Transverse colon (tissue), 4 donors: ENCODE results near the gene MFAP1. TPM values are rescaled to one million over a fixed set of nuclear protein-coding genes. Genes with fewer than 3 reads are reported as not detected.

Experiments used
- DNase-seq: peaks from one replicate; pipeline ENCODE4 v3.0.0-alpha.2; 2019
- H3K27ac ChIP-seq, 4 donors: fragments of 200-600 bp; sonication (generic); 2 replicates each; pipeline ENCODE4 v1.5.1; 2016 to 2018; ENCODE audit warnings: inconsistent platforms in 4 of 4
- H3K27me3 ChIP-seq: fragments of 200-600 bp; sonication (generic); 2 replicates; pipeline ENCODE4 v1.5.1; 2017; ENCODE audit warnings: inconsistent platforms
- H3K36me3 ChIP-seq, 4 donors: fragments of 200-600 bp; sonication (generic); 2 replicates each; pipeline ENCODE4 v1.5.1; 2017 to 2019; ENCODE audit warnings: inconsistent platforms in 4 of 4
- H3K4me1 ChIP-seq, 4 donors: fragments of 200-600 bp; sonication (generic); 2 replicates each; pipeline ENCODE4 v1.5.1; 2017 to 2020; ENCODE audit warnings: inconsistent platforms in 4 of 4
- H3K4me3 ChIP-seq, 4 donors: fragments of 200-600 bp; sonication (generic); 1 replicate in 1 of 4; 2 replicates in 3 of 4; pipeline versions ENCODE4 v1.5.1 to v1.6.1; 2017 to 2019; ENCODE audit warnings: inconsistent platforms in 4 of 4
- H3K9me3 ChIP-seq, 2 donors: fragments of 200-600 bp; sonication (generic); 2 replicates each; pipeline ENCODE4 v1.5.1; 2017 to 2019; ENCODE audit warnings: inconsistent platforms in 2 of 2
- CTCF ChIP-seq, 5 experiments: fragments of 200-600 bp in 3 of 5; fragments of 450-650 bp in 2 of 5; sonication (generic) in 3 of 5; IDR thresholded peaks; 1 replicate in 2 of 5; 2 replicates in 3 of 5; pipeline ENCODE4 v1.5.1; 2016 to 2017; ENCODE audit warnings: antibody characterized with exemption in 5 of 5, inconsistent platforms in 3 of 5, mild to moderate bottlenecking in 2 of 5, moderate library complexity in 1 of 5
- EP300 ChIP-seq: sonication (generic); formaldehyde crosslinking; IDR thresholded peaks from one replicate; pipeline ENCODE4 v1.6.1; 2017; ENCODE audit warnings: antibody characterized with exemption, low read depth
- POLR2A ChIP-seq: fragments of 450-650 bp; IDR thresholded peaks from one replicate; pipeline ENCODE4 v1.6.1; 2016; ENCODE audit warnings: antibody characterized with exemption, mild to moderate bottlenecking, moderate library complexity
- POLR2AphosphoS5 ChIP-seq, 3 donors: sonication (generic); formaldehyde crosslinking; IDR thresholded peaks; one replicate each; pipeline ENCODE4 v1.6.1; 2016; ENCODE audit warnings: antibody characterized with exemption in 3 of 3
- WGBS, 2 donors: methylation state at CpG; one replicate each; pipeline ENCODE4 v1.1.5; 2018; ENCODE audit warnings: low coverage in 1 of 2; 5-methylcytosine and 5-hydroxymethylcytosine counted together
- in situ Hi-C, 4 donors: fragments of 200-750 bp; cut with MboI; loops; one replicate each; pipeline versions ENCODE4 v1.15.0 to v1.15.1; 2017; ENCODE audit warnings: low sequenced_read_pairs in 3 of 4, low pct_ligation_motif_present in 1 of 4, low pct_unique_long_range_greater_than_20kb in 1 of 4
- intact Hi-C: fragments of 100-400 bp; cut with DNase I; formaldehyde crosslinking; loops from one replicate; pipeline ENCODE4 v1.15.1; 2023; ENCODE audit warnings: low total_unique reads
- total RNA-seq, 4 donors: library from RNA; depleted of rRNA; stranded (reverse); fragments of >200 nt; gene quantifications; one replicate each; pipeline ENCODE4 v1.1.0, GENCODE V29; 2016

The MFAP1 gene
- total RNA-seq, 4 donors from 2014 or later = 9.8 to 32.9 (median 16.3) TPM

- in situ Hi-C loops = loop anchor here in 1 of 4 donors (25.0 kb wide), 1 partner anchor 289 kb away; the partner anchor contains the start of gene TP53BP1
- Histone ChIP-seq H3K27ac (peak within 1 kb of the TSS; percentile 88 to 97 (median 92)), H3K9me3 (no peaks in the 10 kb centered on the region), H3K4me3 (peak within 1 kb of the TSS; percentile 44 to 81 (median 72)), H3K4me1 (peaks cover 0 to 26% (median 15%) of the 10 kb centered on the region in 4 donors), H3K27me3 (no peaks in the 10 kb centered on the region), H3K36me3 (peaks cover 0 to 18% (median 8%) of the 10 kb centered on the region in 4 donors)
- intact Hi-C loops = no loop called here
- WGBS, 2 donors = 0% methylated on average over 28 of the region's 41 CpGs; no CpG with 5 or more reads in 1 of the 2 donors
- TF ChIP-seq CTCF (IDR thresholded peaks at IDR 0.05) (no peak), EP300 (no peak), POLR2AphosphoS5 (IDR thresholded peaks at IDR 0.05) (peak; percentile 93 to 95 (median 94)), POLR2A (peak; percentile 95)
- peak; percentile 91 for DNase-seq
These were observed 47.7 kb downstream of the MFAP1 start, which contains the start of gene ELL3 for GRCh38 chr15:43776718-43777266. ELL3 (minus strand) TSS chr15:43776966; CDS start chr15:43776901, 65 bp downstream.

- H3K4me3 ChIP-seq = peak overlapping the region; percentile 44 to 81 (median 72)
- peaks cover 0 to 23% (median 11%) of the 10 kb centered on the region in 4 donors for H3K36me3 ChIP-seq
- in situ Hi-C loops (loop anchor here in 1 of 4 donors (25.0 kb wide), 1 partner anchor 289 kb away; the partner anchor contains the start of gene TP53BP1), intact Hi-C loops (no loop called here)
- H3K27ac ChIP-seq = peak overlapping the region; percentile 88 to 97 (median 92)
- no peak for TF ChIP-seq POLR2AphosphoS5 (IDR thresholded peaks at IDR 0.05)
- no peak for TF ChIP-seq POLR2A
- no peak for TF ChIP-seq EP300
- WGBS, 2 donors = 27% methylated on average over 35 of the region's 35 CpGs; no CpG with 5 or more reads in 1 of the 2 donors
- peaks cover 0 to 31% (median 17%) of the 10 kb centered on the region in 4 donors for H3K4me1 ChIP-seq
- H3K27me3 ChIP-seq = no peaks in the 10 kb centered on the region
- DNase-seq = peak; percentile 60
- H3K9me3 ChIP-seq = no peaks in the 10 kb centered on the region
These were observed 48.3 kb downstream of the MFAP1 start for GRCh38 chr15:43776101-43776717.

GRCh38 chr15:43775411-43775965 is 49.0 kb downstream of the MFAP1 start:
- no peaks in the 10 kb centered on the region for H3K27me3 ChIP-seq
- no peaks in the 10 kb centered on the region for H3K9me3 ChIP-seq
- peak overlapping the region; percentile 88 to 97 (median 92) for H3K27ac ChIP-seq
- in situ Hi-C loops = loop anchor here in 1 of 4 donors (25.0 kb wide), 1 partner anchor 288 kb away; the partner anchor contains the start of gene TP53BP1
- peak; percentile 89 for DNase-seq
- peak; percentile 27 to 82 (median 52) for TF ChIP-seq CTCF (IDR thresholded peaks at IDR 0.05)
- TF ChIP-seq POLR2A = peak; percentile 77
- no peak for TF ChIP-seq EP300
- TF ChIP-seq POLR2AphosphoS5 (IDR thresholded peaks at IDR 0.05) = peak; percentile 56 to 92 (median 82)
- intact Hi-C loops = no loop called here
- peaks cover 0 to 33% (median 17%) of the 10 kb centered on the region in 4 donors for H3K4me1 ChIP-seq
- peak overlapping the region in 3 of 4 donors; percentile 44 to 81 (median 74) for H3K4me3 ChIP-seq
- peaks cover 0 to 30% (median 14%) of the 10 kb centered on the region in 4 donors for H3K36me3 ChIP-seq
- 42% methylated on average over 1 of the region's 1 CpG; no CpG with 5 or more reads in 1 of the 2 donors for WGBS, 2 donors

- 81 to 83% methylated on average over 4 of the region's 4 CpGs for WGBS, 2 donors
- peaks cover 0 to 39% (median 19%) of the 10 kb centered on the region in 4 donors for H3K36me3 ChIP-seq
- DNase-seq = no peak
- TF ChIP-seq POLR2AphosphoS5 (IDR thresholded peaks at IDR 0.05) (no peak), POLR2A (no peak)
- in situ Hi-C loops = no loop called here
- intact Hi-C loops = no loop called here
- no peak overlapping the region for H3K4me3 ChIP-seq
- no peaks in the 10 kb centered on the region for H3K9me3 ChIP-seq
- peaks cover 0 to 33% (median 17%) of the 10 kb centered on the region in 4 donors for H3K4me1 ChIP-seq
- H3K27ac ChIP-seq = peak overlapping the region in 1 of 4 donors; percentile 94
- no peaks in the 10 kb centered on the region for H3K27me3 ChIP-seq
These were observed 50.4 kb downstream of the MFAP1 start for GRCh38 chr15:43774062-43774461.
